ENCODE measurements around the gene CCDC127. TPM values are rescaled to one million over a fixed set of nuclear protein-coding genes. Genes with fewer than 3 reads are reported as not detected.
"Not testable (repeated sequence)": the region's sequence is repeated elsewhere in the genome, so short reads cannot be mapped to it uniquely, and the experiment has no call there.

The CCDC127 gene, protein sequence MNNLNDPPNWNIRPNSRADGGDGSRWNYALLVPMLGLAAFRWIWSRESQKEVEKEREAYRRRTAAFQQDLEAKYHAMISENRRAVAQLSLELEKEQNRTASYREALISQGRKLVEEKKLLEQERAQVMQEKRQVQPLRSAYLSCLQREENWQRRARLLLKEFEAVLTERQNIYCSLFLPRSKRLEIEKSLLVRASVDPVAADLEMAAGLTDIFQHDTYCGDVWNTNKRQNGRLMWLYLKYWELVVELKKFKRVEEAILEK
- 1.9 TPM for total RNA-seq (2013)
- polyA plus RNA-seq (1 to 10 TPM in 1 of 3 donors, under 1 TPM in 2; 0.68 to 1.5 (median 0.85) TPM), polyA minus RNA-seq (0.69 and 1.1 TPM in 2 replicates), total RNA-seq (1.9 to 10.3 (median 4.3) reads per million in 11 experiments)

- not testable (repeated sequence) for H3K9me3 Mint-ChIP-seq; H3K36me3 ChIP-seq (replicated peaks in 1 of 2; ENCODE audit: control insufficient read depth in 1 of 2, insufficient read depth in 2 of 2, low read length in 2 of 2); H3K27me3 ChIP-seq (ENCODE audit: control insufficient read depth in 2 of 2, insufficient read depth in 2 of 2, low read length in 2 of 2); H3K9me3 ChIP-seq (replicated peaks in 1 of 2; ENCODE audit: control insufficient read depth in 1 of 2, insufficient read depth in 1 of 2, low read length in 2 of 2); H3K27me3 Mint-ChIP-seq (ENCODE audit: low read depth in 3 of 3)
- Histone ChIP-seq H3K4me2 (replicated peaks; ENCODE audit: extremely low read depth, low read length, poor library complexity, severe bottlenecking) (peak within 1 kb of the TSS; percentile 83), H4K20me1 (ENCODE audit: insufficient read depth, low read length) (peaks cover 39% of the 10 kb centered on the region), H3K4me3 (replicated peaks in 1 of 3; ENCODE audit: low read depth in 2 of 3, low read length in 3 of 3) (peak within 1 kb of the TSS; percentile 84 to 97 (median 95)), H3K4me1 (ENCODE audit: control insufficient read depth in 1 of 2, insufficient read depth in 2 of 2, low read length in 2 of 2) (peaks cover 24% of the 10 kb centered on the region in 2 donors), H2AFZ (ENCODE audit: insufficient read depth, low read depth, low read length, poor library complexity, severe bottlenecking) (peak within 1 kb of the TSS; percentile 93), H3K9ac (ENCODE audit: insufficient read depth, low read length, poor library complexity, severe bottlenecking) (peak within 1 kb of the TSS; percentile 92), H3K79me2 (ENCODE audit: insufficient read depth, low read length) (peaks cover 55% of the 10 kb centered on the region), H3K27ac (ENCODE audit: low read depth in 1 of 2, low read length in 2 of 2) (peak within 1 kb of the TSS; percentile 44 to 81)
- peak within 1 kb of the TSS; percentile 96 to 98 for H3K4me3 Mint-ChIP-seq
- peak; percentile 92 to 94 (median 92) for DNase-seq
- intact Hi-C loops (cut with micrococcal nuclease), result loop anchor here in 1 of 2 donors (2.0 kb wide), 1 partner anchor 53 kb away; the partner anchor contains the start of gene PDCD6
- H3K27ac Mint-ChIP-seq, result peak within 1 kb of the TSS; percentile 73 to 90 (median 86)
- H3K36me3 Mint-ChIP-seq, result peaks cover 15 to 32% of the 10 kb centered on the region in 2 donors
- peaks cover 46% of the 10 kb centered on the region for H3K4me1 Mint-ChIP-seq
- under 1% methylated on average over 69 of the region's 75 CpGs for WGBS (ENCODE audit: insufficient coverage)
These were observed at the start of gene CCDC127, which contains the start of gene SDHA for GRCh38 chr5:217494-218456. TSS of gene CCDC127 (minus strand) at chr5:218153. CDS start at chr5:216849, 1,304 bp downstream. TSS of gene SDHA (plus strand) at chr5:218320. CDS start at chr5:218356, 36 bp downstream.

DNA sequence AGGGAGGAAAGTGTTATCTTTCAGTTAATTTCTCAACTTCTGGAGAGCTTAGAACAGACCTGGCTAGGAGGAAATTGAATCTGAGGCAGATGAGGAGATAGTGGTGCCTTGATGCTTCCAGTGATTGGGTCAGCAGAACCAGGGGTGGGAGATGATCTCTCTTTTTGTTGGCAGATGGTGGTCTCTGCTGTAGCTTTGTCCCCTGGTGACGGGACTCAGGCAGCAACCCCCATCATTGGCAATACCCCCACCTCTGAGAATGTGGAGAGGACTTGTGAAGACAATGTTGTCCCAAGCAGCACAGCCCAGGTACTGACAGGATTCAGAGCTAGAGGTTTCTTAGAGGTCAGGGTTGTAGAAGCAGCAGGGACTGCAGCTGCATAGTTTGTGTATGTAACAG lies 49.8 kb upstream of the CCDC127 start:
- intact Hi-C loops (cut with micrococcal nuclease), result loop anchor here in 1 of 2 donors (5.0 to 10.0 kb wide), 2 partner anchors 45 to 347 kb away; partner anchors contain the start of gene CEP72
- H3K4me3 Mint-ChIP-seq, result no peak overlapping the region
- Histone ChIP-seq H3K27ac (ENCODE audit: low read depth in 1 of 2, low read length in 2 of 2) (no peak overlapping the region), H3K36me3 (replicated peaks in 1 of 2; ENCODE audit: control insufficient read depth in 1 of 2, insufficient read depth in 2 of 2, low read length in 2 of 2) (peaks cover 16 to 23% of the 10 kb centered on the region in 2 donors), H3K9ac (ENCODE audit: insufficient read depth, low read length, poor library complexity, severe bottlenecking) (no peak overlapping the region), H3K79me2 (ENCODE audit: insufficient read depth, low read length) (peaks cover 6% of the 10 kb centered on the region), H3K9me3 (replicated peaks in 1 of 2; ENCODE audit: control insufficient read depth in 1 of 2, insufficient read depth in 1 of 2, low read length in 2 of 2) (no peaks in the 10 kb centered on the region), H3K27me3 (ENCODE audit: control insufficient read depth in 2 of 2, insufficient read depth in 2 of 2, low read length in 2 of 2) (no peaks in the 10 kb centered on the region), H3K4me3 (replicated peaks in 1 of 3; ENCODE audit: low read depth in 2 of 3, low read length in 3 of 3) (no peak overlapping the region), H2AFZ (ENCODE audit: insufficient read depth, low read depth, low read length, poor library complexity, severe bottlenecking) (no peak overlapping the region), H4K20me1 (ENCODE audit: insufficient read depth, low read length) (no peaks in the 10 kb centered on the region), H3K4me2 (replicated peaks; ENCODE audit: extremely low read depth, low read length, poor library complexity, severe bottlenecking) (no peak overlapping the region), H3K4me1 (ENCODE audit: control insufficient read depth in 1 of 2, insufficient read depth in 2 of 2, low read length in 2 of 2) (peaks cover 9% of the 10 kb centered on the region in 2 donors)
- H3K9me3 Mint-ChIP-seq, result no peaks in the 10 kb centered on the region
- TF ChIP-seq, protein P1, sequence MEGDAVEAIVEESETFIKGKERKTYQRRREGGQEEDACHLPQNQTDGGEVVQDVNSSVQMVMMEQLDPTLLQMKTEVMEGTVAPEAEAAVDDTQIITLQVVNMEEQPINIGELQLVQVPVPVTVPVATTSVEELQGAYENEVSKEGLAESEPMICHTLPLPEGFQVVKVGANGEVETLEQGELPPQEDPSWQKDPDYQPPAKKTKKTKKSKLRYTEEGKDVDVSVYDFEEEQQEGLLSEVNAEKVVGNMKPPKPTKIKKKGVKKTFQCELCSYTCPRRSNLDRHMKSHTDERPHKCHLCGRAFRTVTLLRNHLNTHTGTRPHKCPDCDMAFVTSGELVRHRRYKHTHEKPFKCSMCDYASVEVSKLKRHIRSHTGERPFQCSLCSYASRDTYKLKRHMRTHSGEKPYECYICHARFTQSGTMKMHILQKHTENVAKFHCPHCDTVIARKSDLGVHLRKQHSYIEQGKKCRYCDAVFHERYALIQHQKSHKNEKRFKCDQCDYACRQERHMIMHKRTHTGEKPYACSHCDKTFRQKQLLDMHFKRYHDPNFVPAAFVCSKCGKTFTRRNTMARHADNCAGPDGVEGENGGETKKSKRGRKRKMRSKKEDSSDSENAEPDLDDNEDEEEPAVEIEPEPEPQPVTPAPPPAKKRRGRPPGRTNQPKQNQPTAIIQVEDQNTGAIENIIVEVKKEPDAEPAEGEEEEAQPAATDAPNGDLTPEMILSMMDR (IDR thresholded peaks at IDR 0.05), result no peak
- peaks cover 27 to 37% of the 10 kb centered on the region in 2 donors for H3K36me3 Mint-ChIP-seq
- no peak for DNase-seq
- no CpG with 5 or more reads among the region's 1 CpG for WGBS (ENCODE audit: insufficient coverage)
- H3K4me1 Mint-ChIP-seq, result peaks cover 4% of the 10 kb centered on the region
- H3K27ac Mint-ChIP-seq, result no peak overlapping the region
- H3K27me3 Mint-ChIP-seq (ENCODE audit: low read depth in 3 of 3), result peaks cover 0 to 2% (median 0%) of the 10 kb centered on the region in 3 donors

DNA sequence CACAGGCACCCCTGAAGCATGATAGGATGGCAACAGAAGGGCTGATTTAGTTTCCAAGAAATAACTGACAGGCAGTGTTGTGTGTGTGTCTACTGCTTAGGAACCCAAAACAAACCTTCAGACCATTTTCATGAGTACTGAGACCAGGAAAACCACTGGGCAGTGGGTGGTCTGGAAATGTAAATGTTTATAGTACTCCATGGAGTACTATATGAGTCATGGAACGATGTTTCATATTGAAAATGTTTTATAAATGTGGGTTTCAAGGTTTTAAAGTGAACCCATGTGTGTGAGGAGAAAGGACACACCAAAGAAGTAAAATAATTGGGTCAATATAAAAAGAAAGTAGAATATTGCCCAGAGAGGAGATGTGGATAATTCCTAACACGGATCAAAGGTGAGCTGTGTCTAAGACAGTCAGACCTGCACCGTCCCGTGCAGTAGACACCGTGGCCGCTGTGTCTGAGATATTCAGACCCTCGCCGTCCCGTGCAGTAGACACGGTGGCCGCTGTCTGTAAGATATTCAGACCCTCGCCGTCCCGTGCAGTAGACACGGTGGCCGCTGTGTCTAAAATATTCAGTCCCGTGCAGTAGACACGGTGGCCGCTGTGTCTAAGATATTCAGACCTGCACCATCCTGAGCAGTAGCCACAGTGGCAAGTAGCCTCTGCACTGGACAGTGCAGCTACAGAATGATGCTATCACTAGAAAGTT lies 48.5 kb upstream of the CCDC127 start:
- not testable (repeated sequence) for H3K79me2 ChIP-seq (ENCODE audit: insufficient read depth, low read length); H3K4me1 ChIP-seq (ENCODE audit: control insufficient read depth in 1 of 2, insufficient read depth in 2 of 2, low read length in 2 of 2); H3K4me1 Mint-ChIP-seq; H3K27ac ChIP-seq (ENCODE audit: low read depth in 1 of 2, low read length in 2 of 2); H3K27me3 Mint-ChIP-seq (ENCODE audit: low read depth in 3 of 3); H3K4me2 ChIP-seq (replicated peaks; ENCODE audit: extremely low read depth, low read length, poor library complexity, severe bottlenecking); H4K20me1 ChIP-seq (ENCODE audit: insufficient read depth, low read length); H3K9ac ChIP-seq (ENCODE audit: insufficient read depth, low read length, poor library complexity, severe bottlenecking); H3K27ac Mint-ChIP-seq; DNase-seq; H2AFZ ChIP-seq (ENCODE audit: insufficient read depth, low read depth, low read length, poor library complexity, severe bottlenecking); H3K4me3 Mint-ChIP-seq; H3K4me3 ChIP-seq (replicated peaks in 1 of 3; ENCODE audit: low read depth in 2 of 3, low read length in 3 of 3); H3K27me3 ChIP-seq (ENCODE audit: control insufficient read depth in 2 of 2, insufficient read depth in 2 of 2, low read length in 2 of 2); H3K9me3 Mint-ChIP-seq; H3K9me3 ChIP-seq (replicated peaks in 1 of 2; ENCODE audit: control insufficient read depth in 1 of 2, insufficient read depth in 1 of 2, low read length in 2 of 2)
- intact Hi-C loops (cut with micrococcal nuclease), result loop anchor here in 1 of 2 donors (5.0 to 10.0 kb wide), 2 partner anchors 44 to 348 kb away; partner anchors contain the start of gene CEP72
- peaks cover 27 to 41% of the 10 kb centered on the region in 2 donors for H3K36me3 Mint-ChIP-seq
- 97% methylated on average over 19 of the region's 19 CpGs for WGBS (ENCODE audit: insufficient coverage)
- peaks cover 16 to 23% of the 10 kb centered on the region in 2 donors for H3K36me3 ChIP-seq (replicated peaks in 1 of 2; ENCODE audit: control insufficient read depth in 1 of 2, insufficient read depth in 2 of 2, low read length in 2 of 2)

Data from CD14-positive monocyte (primary cell).